HFFc6 (cell line): ENCODE measurements around the gene SHANK2. TPM values are rescaled to one million over a fixed set of nuclear protein-coding genes. Genes with fewer than 3 reads are reported as not detected.

Experiments
- DNase-seq: peaks from one replicate; pipeline ENCODE4 v3.0.0-alpha.2; 2018
- H3K27ac Mint-ChIP-seq: 2 replicates; pipeline ENCODE4 v1.8.0; 2020; ENCODE audit warnings: mild to moderate bottlenecking, mixed read lengths
- H3K27me3 Mint-ChIP-seq: 2 replicates; pipeline ENCODE4 v1.8.0; 2021; ENCODE audit warnings: mild to moderate bottlenecking, moderate library complexity, mixed read lengths; ENCODE audit not compliant: insufficient read depth
- H3K36me3 Mint-ChIP-seq: 2 replicates; pipeline ENCODE4 v1.8.0; 2021; ENCODE audit warnings: low read depth, mixed read lengths
- H3K4me1 Mint-ChIP-seq: 2 replicates; pipeline ENCODE4 v1.8.0; 2020; ENCODE audit warnings: low read depth, mixed read lengths
- H3K4me3 Mint-ChIP-seq: 2 replicates; pipeline ENCODE4 v1.8.0; 2020; ENCODE audit warnings: mild to moderate bottlenecking, moderate library complexity, mixed read lengths
- H3K9me3 Mint-ChIP-seq: 2 replicates; pipeline ENCODE4 v1.8.0; 2020; ENCODE audit warnings: mild to moderate bottlenecking, mixed read lengths
- total RNA-seq, 6 experiments: library from RNA; stranded (reverse); fragmentation: NEBNext Ultra II Directional; extraction: Animal tissue kit (Norgen Biotek cat#: 25700); gene quantifications; 2 replicates in 1 of 6; 3 replicates in 5 of 6; pipeline ENCODE4 v1.2.3, GENCODE V29; 2021
- TF ChIP-seq, protein P1 (sequence below): fragments of 200-600 bp; sonication (generic); IDR thresholded peaks from 2 replicates; pipeline ENCODE4 v1.5.0; 2021; ENCODE audit warnings: antibody characterized with exemption, mild to moderate bottlenecking

The SHANK2 gene
- total RNA-seq, 6 experiments from 2014 or later: 0.77 to 2.0 (median 1.0) TPM

DNA sequence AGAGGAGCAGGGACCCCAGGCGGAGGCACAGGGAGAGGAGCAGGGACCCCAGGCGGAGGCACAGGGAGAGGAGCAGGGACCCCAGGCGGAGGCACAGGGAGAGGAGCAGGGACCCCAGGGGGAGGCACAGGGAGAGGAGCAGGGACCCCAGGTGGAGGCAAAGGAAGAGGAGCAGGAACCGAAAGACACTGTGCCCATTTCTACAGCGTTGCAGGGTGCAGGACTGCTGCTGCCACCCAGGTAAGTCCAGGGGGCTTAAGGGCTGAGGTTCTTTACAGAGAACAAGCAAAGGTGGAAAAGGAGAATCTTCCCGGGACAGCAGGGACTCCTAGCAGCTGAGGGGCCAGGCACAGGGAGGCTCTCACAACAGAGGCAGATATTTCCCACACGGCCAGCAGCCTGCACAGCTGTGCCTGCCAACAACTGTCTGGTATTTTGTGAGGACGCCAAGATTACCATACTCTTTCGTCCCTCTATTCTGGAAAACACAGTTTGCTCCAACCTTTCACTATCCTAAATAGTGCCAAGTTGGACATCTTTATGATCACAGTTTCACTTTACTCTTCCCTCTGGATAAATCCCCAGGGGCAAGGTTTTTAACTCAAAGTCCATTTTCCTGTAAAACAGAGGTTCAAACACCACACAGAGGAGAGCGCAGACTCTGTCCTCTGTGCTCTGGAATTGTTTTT, 39.4 kb downstream of the SHANK2 start:
- H3K9me3 Mint-ChIP-seq: peaks cover 17% of the 10 kb centered on the region; the same call in 1 of the 2 replicates
- no peak for DNase-seq

DNA sequence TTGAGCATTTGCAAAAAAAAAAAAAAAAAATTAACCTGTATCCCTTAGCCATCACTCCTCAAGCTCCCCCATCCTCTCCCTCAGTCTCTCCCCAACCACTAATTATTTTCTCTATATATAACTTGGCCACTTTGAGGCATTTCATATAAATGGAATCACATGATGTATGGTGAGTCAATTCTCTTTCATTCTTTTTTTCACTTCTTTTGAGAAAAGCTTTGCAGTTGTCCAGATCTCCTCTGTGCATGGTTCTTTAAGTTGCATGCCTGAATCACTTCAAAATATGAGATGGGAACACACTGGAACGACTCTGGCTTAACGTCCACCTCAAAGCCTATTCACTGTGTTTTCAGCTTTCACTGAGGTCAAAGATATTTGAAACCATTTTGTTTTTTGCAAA, 40.7 kb downstream of the SHANK2 start:
- H3K9me3 Mint-ChIP-seq: peaks cover 17% of the 10 kb centered on the region; the same call in 1 of the 2 replicates
- no peak overlapping the region for H3K27ac Mint-ChIP-seq
- H3K4me3 Mint-ChIP-seq: no peak overlapping the region
- TF ChIP-seq, protein P1, sequence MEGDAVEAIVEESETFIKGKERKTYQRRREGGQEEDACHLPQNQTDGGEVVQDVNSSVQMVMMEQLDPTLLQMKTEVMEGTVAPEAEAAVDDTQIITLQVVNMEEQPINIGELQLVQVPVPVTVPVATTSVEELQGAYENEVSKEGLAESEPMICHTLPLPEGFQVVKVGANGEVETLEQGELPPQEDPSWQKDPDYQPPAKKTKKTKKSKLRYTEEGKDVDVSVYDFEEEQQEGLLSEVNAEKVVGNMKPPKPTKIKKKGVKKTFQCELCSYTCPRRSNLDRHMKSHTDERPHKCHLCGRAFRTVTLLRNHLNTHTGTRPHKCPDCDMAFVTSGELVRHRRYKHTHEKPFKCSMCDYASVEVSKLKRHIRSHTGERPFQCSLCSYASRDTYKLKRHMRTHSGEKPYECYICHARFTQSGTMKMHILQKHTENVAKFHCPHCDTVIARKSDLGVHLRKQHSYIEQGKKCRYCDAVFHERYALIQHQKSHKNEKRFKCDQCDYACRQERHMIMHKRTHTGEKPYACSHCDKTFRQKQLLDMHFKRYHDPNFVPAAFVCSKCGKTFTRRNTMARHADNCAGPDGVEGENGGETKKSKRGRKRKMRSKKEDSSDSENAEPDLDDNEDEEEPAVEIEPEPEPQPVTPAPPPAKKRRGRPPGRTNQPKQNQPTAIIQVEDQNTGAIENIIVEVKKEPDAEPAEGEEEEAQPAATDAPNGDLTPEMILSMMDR: no peak
- DNase-seq: no peak
- no peaks in the 10 kb centered on the region for H3K4me1 Mint-ChIP-seq
- no peaks in the 10 kb centered on the region for H3K36me3 Mint-ChIP-seq
- peaks cover 18% of the 10 kb centered on the region for H3K27me3 Mint-ChIP-seq

More for the DNA sequence above, 39.4 kb downstream of the SHANK2 start:
- TF ChIP-seq, protein P1: no peak
- Mint-ChIP-seq H3K36me3 (no peaks in the 10 kb centered on the region), H3K27me3 (peaks cover 17% of the 10 kb centered on the region), H3K4me1 (no peaks in the 10 kb centered on the region), H3K4me3 (no peak overlapping the region), H3K27ac (no peak overlapping the region)

DNA sequence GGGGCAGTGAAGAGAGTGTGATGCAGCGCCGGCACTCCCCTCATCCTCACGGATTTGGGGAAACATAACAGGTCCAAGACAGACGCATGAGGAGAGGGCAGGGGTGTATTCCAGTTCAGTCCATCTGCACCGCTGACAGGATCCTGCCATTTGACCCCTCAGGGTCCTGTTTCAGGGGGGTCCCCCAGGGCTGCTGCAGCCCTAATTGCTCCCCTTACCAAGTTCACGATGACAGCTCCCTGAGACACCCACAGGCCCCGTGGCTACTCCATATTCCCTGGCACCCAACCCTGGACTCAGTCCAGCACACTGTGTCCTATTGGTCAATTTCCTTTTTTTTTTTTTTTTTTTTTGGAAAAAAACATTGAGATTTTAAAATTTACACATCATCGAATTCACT, 41.5 kb downstream of the SHANK2 start:
- H3K4me1 Mint-ChIP-seq: 0 out of 2 replicates have a peak, but pooled peaks cover 4% of the 10 kb centered on the region
- H3K27ac Mint-ChIP-seq: no peak overlapping the region
- TF ChIP-seq, protein P1: no peak
- DNase-seq: no peak
- H3K36me3 Mint-ChIP-seq: no peaks in the 10 kb centered on the region
- H3K9me3 Mint-ChIP-seq: peaks cover 16% of the 10 kb centered on the region; the same call in 1 of the 2 replicates
- no peak overlapping the region for H3K4me3 Mint-ChIP-seq
- H3K27me3 Mint-ChIP-seq: peaks cover 20% of the 10 kb centered on the region

DNA sequence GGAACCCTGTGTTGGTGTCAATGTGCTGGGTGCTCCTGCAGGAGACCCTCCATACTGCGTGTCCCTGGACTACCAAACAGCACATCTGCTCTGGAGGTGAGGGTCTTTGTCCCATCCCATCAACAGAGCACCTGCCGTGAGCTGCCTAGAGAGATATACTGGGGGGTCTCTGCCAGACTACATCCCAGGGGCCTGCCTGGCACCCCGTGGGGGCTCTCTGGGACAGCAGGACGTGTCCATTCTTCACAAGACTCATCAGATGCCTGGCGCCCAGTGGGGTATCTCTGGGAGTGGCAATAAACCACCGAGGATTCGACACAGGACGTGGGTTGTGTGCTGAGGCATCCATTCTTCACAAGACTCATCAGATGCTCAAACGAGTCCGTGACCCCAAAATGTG, 42.7 kb downstream of the SHANK2 start:
- Mint-ChIP-seq H3K27ac (no peak overlapping the region), H3K4me1 (0 out of 2 replicates have a peak, but pooled peaks cover 4% of the 10 kb centered on the region), H3K9me3 (peaks cover 14% of the 10 kb centered on the region; the same call in 1 of the 2 replicates), H3K4me3 (no peak overlapping the region), H3K36me3 (no peaks in the 10 kb centered on the region), H3K27me3 (peaks cover 17% of the 10 kb centered on the region)
- TF ChIP-seq, protein P1: no peak
- DNase-seq: no peak

DNA sequence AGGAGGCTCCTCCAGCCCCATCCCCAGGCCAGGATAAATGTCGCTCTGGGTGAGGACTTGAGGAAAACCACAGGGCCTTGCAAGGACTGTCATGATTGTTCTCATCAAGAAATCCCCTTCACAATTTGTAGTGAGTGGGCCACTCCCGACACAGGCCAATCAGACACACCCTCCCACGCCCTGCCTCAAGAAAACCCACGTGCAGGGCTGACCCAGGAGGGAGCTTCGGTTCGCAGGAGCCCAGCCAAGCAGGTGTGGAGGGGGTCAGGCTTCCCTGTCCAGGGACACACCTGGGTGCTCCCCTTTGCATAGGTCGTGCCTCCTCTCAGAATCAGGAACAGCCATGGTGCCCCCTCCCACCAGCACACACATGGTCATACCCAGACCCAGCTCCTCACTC, 43.2 kb downstream of the SHANK2 start:
- Mint-ChIP-seq H3K4me3 (no peak overlapping the region), H3K4me1 (0 out of 2 replicates have a peak, but pooled peaks cover 4% of the 10 kb centered on the region), H3K9me3 (peaks cover 15% of the 10 kb centered on the region; the same call in 1 of the 2 replicates), H3K36me3 (no peaks in the 10 kb centered on the region), H3K27ac (no peak overlapping the region), H3K27me3 (peaks cover 18% of the 10 kb centered on the region)
- TF ChIP-seq, protein P1: no peak
- no peak for DNase-seq
